HL-60/S4 treated with phorbol 12-myristate 13-acetate at 8.2 ng/mL for 4 days and 3 days (cell line): ENCODE results near the gene IFNL1.
"Not testable (repeated sequence)": the region's sequence is repeated elsewhere in the genome, so short reads cannot be mapped to it uniquely, and the experiment has no call there.

ENCODE experiments used
- in situ Hi-C: fragments of 300-500 bp; cut with MboI; formaldehyde crosslinking; loops from 2 replicates; pipeline ENCODE4 v1.15.0; 2022; ENCODE audit warnings: low sequenced_read_pairs

The IFNL1 gene

GRCh38 chr19:39328046-39328705, 32.0 kb downstream of the IFNL1 start:
- in situ Hi-C loops, result loop anchor here (10.0 kb wide), 1 partner anchor 213 kb away; no protein-coding TSS in a partner anchor

GRCh38 chr19:39329948-39330347, 33.7 kb downstream of the IFNL1 start:
- in situ Hi-C loops, result loop anchor here (10.0 kb wide), 1 partner anchor 215 kb away; no protein-coding TSS in a partner anchor

GRCh38 chr19:39332293-39332692, 36.1 kb downstream of the IFNL1 start:
- in situ Hi-C loops, result no loop called here

- in situ Hi-C loops, result not testable (repeated sequence)
Observed at GRCh38 chr19:39332738-39333137, 36.5 kb downstream of the IFNL1 start.

GRCh38 chr19:39333507-39333906, 37.3 kb downstream of the IFNL1 start:
- in situ Hi-C loops, result no loop called here

GRCh38 chr19:39334444-39334976, 38.3 kb downstream of the IFNL1 start:
- in situ Hi-C loops, result no loop called here

- in situ Hi-C loops, result no loop called here
Observed at GRCh38 chr19:39335168-39335548, 39.0 kb downstream of the IFNL1 start.

- in situ Hi-C loops, result no loop called here
Observed at GRCh38 chr19:39336483-39336882, 40.3 kb downstream of the IFNL1 start.

GRCh38 chr19:39339674-39340073, 43.5 kb downstream of the IFNL1 start:
- in situ Hi-C loops, result no loop called here

GRCh38 chr19:39340156-39340555, 43.9 kb downstream of the IFNL1 start:
- in situ Hi-C loops, result not testable (repeated sequence)

- in situ Hi-C loops, result no loop called here
Observed at GRCh38 chr19:39341129-39341718, 45.0 kb downstream of the IFNL1 start.

- in situ Hi-C loops, result no loop called here
Observed at GRCh38 chr19:39341719-39342604, 45.8 kb downstream of the IFNL1 start, which contains the start of gene SAMD4B. Gene SAMD4B, plus strand, starts transcription at chr19:39342421. Its CDS starts 14,473 bp downstream, at chr19:39356894.

- in situ Hi-C loops, result no loop called here
Observed at GRCh38 chr19:39342647-39343305, 46.6 kb downstream of the IFNL1 start.

GRCh38 chr19:39345956-39346355, 49.7 kb downstream of the IFNL1 start:
- in situ Hi-C loops, result no loop called here

GRCh38 chr19:39347332-39348164, 51.3 kb downstream of the IFNL1 start:
- in situ Hi-C loops, result no loop called here
